Activated naive CD4-positive, alpha-beta T cell treated with anti-CD3 and anti-CD28 coated beads, Interleukin-2, amount 50 U/mL, for 24 hours (primary cell): ENCODE data around the gene RASEF.

Source experiments
- H3K27ac Mint-ChIP-seq: one replicate; pipeline ENCODE4 v1.8.0; 2021; ENCODE audit warnings: mild to moderate bottlenecking, mixed read lengths
- H3K27me3 Mint-ChIP-seq: one replicate; pipeline ENCODE4 v1.8.0; 2021; ENCODE audit warnings: mixed read lengths
- H3K36me3 Mint-ChIP-seq: one replicate; pipeline ENCODE4 v1.8.0; 2021; ENCODE audit warnings: mixed read lengths
- H3K4me1 Mint-ChIP-seq: one replicate; pipeline ENCODE4 v1.8.0; 2021; ENCODE audit warnings: mixed read lengths
- H3K4me3 Mint-ChIP-seq: one replicate; pipeline ENCODE4 v1.8.0; 2021; ENCODE audit warnings: mild to moderate bottlenecking, mixed read lengths
- H3K9me3 Mint-ChIP-seq: one replicate; pipeline ENCODE4 v1.8.0; 2021; ENCODE audit warnings: mixed read lengths

Gene RASEF

DNA sequence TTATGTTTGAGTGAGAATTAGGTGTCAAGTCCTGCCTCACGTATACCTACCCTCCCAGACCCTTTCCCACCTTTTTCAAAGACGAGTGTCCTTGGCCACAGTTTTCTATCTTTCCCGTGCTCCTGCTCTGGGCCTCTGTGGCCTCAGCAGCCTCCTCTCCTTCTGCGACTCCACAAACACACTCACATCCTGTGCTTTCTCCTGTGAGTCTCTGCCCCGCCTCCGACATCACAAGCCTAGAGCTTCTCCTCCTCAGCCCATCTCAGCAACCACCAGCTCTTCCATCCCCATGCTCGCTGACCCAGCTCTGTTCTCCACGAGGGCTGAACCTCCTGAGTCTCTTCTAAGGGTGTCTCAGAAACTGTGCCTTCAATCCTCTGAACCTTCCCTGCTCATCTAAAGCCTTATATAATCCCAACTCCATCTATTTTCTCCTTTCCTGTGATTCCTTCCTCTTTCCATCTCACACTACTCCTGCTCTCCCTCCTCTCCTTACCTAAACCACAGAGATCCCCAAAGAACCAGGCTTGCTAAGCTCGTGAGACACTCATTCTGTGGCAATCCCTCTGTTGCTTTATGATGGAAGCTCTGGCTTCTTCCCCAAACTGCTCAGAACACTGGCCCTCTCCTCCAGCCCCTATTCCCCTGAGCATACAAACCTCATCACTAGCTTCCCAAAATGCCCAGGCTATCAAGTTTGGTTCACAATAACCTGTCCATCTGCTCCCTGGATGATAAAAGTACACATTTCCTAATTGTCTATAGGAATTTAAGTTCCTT lies 55.2 kb downstream of the RASEF start:
- Mint-ChIP-seq H3K27me3 (peaks cover 3% of the 10 kb centered on the region), H3K27ac (no peak overlapping the region), H3K4me3 (no peak overlapping the region), H3K4me1 (peaks cover 5% of the 10 kb centered on the region), H3K36me3 (no peaks in the 10 kb centered on the region), H3K9me3 (no peaks in the 10 kb centered on the region)

- peaks cover 3% of the 10 kb centered on the region for H3K27me3 Mint-ChIP-seq
- H3K4me1 Mint-ChIP-seq: no peaks in the 10 kb centered on the region
- H3K27ac Mint-ChIP-seq: no peak overlapping the region
- H3K36me3 Mint-ChIP-seq: no peaks in the 10 kb centered on the region
- no peak overlapping the region for H3K4me3 Mint-ChIP-seq
- no peaks in the 10 kb centered on the region for H3K9me3 Mint-ChIP-seq
These were observed 56.6 kb downstream of the RASEF start for GRCh38 chr9:83006378-83006777.

- Mint-ChIP-seq H3K27me3 (peaks cover 3% of the 10 kb centered on the region), H3K27ac (no peak overlapping the region), H3K4me1 (no peaks in the 10 kb centered on the region), H3K36me3 (no peaks in the 10 kb centered on the region), H3K9me3 (no peaks in the 10 kb centered on the region), H3K4me3 (no peak overlapping the region)
These were observed 57.0 kb downstream of the RASEF start for GRCh38 chr9:83005963-83006362.

DNA sequence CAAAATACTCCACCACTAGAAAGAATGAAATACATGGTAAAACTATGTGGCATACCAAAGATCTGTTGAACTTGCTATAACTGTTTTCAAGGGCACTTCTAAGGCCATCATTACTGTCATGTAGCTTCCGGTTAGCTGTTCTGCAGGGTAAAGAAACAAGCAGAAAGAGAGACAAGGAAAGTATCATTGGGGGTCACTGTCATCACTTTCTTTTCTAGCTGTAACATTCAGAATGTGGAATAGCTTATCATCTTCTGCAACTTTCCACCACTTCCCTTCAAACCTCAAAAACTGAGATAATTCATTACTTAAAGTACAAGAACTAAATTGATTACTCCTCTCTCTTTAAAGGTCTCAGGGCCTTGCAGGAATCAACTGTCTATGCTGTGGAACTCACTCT lies 57.6 kb downstream of the RASEF start:
- H3K27ac Mint-ChIP-seq: no peak overlapping the region
- H3K9me3 Mint-ChIP-seq: no peaks in the 10 kb centered on the region

GRCh38 chr9:83002329-83002728 lies 60.6 kb downstream of the RASEF start:
- Mint-ChIP-seq H3K27ac (no peak overlapping the region), H3K27me3 (peaks cover 2% of the 10 kb centered on the region), H3K4me1 (no peaks in the 10 kb centered on the region), H3K9me3 (no peaks in the 10 kb centered on the region), H3K36me3 (no peaks in the 10 kb centered on the region), H3K4me3 (no peak overlapping the region)

More for the DNA sequence above, 57.6 kb downstream of the RASEF start:
- H3K36me3 Mint-ChIP-seq: no peaks in the 10 kb centered on the region
- H3K27me3 Mint-ChIP-seq: peaks cover 3% of the 10 kb centered on the region
- no peak overlapping the region for H3K4me3 Mint-ChIP-seq
- no peaks in the 10 kb centered on the region for H3K4me1 Mint-ChIP-seq

DNA sequence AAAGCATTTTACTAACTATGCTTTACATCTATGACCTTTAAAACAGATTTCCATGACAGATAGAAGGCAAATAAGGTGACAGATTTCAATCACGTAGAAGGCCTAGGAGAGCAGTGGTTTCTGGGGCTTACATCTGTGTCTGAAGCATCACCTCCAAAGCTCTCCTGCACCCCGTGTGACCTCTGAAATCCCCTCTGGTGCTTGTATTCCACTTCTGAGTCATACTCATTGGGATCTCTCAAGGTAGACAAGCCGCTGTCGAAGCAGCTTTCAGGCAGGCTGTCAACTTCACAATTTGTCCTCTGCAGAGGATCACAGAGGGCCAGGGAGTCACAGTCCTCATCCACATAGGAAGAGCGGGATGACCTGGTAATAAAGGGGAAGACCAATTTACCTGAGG lies 62.2 kb downstream of the RASEF start:
- H3K36me3 Mint-ChIP-seq: no peaks in the 10 kb centered on the region
- no peaks in the 10 kb centered on the region for H3K27me3 Mint-ChIP-seq
- H3K4me3 Mint-ChIP-seq: no peak overlapping the region
- no peak overlapping the region for H3K27ac Mint-ChIP-seq
- H3K4me1 Mint-ChIP-seq: no peaks in the 10 kb centered on the region
- no peaks in the 10 kb centered on the region for H3K9me3 Mint-ChIP-seq

DNA sequence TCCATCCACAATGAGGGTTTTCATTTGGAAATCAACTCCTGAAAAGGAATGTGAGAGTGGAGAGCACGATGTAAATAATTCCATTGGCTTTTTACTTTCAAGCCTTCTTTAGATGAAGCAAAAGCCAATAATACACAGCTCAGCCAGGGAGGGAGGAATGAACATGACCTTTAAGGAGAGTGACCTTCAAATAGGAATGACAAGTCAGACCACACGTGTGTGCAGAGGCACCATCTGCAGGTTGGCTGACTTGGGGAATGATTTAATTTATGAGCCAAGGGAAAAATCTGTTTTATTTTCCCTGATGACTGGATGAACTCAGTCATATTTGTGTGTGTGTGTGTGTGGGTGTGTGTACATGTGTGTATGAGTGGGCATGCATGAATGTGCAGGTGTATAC lies 64.5 kb downstream of the RASEF start:
- Mint-ChIP-seq H3K27ac (no peak overlapping the region), H3K27me3 (no peaks in the 10 kb centered on the region), H3K9me3 (no peaks in the 10 kb centered on the region), H3K4me3 (no peak overlapping the region), H3K4me1 (no peaks in the 10 kb centered on the region), H3K36me3 (no peaks in the 10 kb centered on the region)

GRCh38 chr9:82997476-82998140 lies 65.3 kb downstream of the RASEF start:
- no peaks in the 10 kb centered on the region for H3K36me3 Mint-ChIP-seq
- no peaks in the 10 kb centered on the region for H3K4me1 Mint-ChIP-seq
- H3K4me3 Mint-ChIP-seq: no peak overlapping the region
- H3K9me3 Mint-ChIP-seq: no peaks in the 10 kb centered on the region
- no peak overlapping the region for H3K27ac Mint-ChIP-seq
- no peaks in the 10 kb centered on the region for H3K27me3 Mint-ChIP-seq

DNA sequence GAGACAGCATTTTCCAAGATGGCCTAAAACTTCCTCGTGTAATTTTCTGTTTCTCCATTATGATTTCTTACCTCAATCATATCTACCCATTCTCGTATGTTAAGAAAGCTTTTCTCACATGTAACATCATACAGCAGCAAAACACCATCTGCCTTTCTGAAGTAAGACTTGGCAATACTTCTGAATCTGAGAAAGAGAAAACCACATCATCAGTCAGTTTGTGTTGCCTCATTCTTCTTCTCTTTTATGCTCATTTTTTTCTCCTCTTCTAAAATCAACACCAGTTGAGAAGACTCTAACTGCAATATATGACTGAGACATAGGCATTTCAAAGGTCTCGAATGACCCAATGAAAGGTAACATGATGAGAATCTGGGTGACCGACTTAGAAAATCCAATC lies 66.0 kb downstream of the RASEF start:
- H3K4me3 Mint-ChIP-seq: no peak overlapping the region
- H3K9me3 Mint-ChIP-seq: no peaks in the 10 kb centered on the region
- H3K27me3 Mint-ChIP-seq: no peaks in the 10 kb centered on the region

DNA sequence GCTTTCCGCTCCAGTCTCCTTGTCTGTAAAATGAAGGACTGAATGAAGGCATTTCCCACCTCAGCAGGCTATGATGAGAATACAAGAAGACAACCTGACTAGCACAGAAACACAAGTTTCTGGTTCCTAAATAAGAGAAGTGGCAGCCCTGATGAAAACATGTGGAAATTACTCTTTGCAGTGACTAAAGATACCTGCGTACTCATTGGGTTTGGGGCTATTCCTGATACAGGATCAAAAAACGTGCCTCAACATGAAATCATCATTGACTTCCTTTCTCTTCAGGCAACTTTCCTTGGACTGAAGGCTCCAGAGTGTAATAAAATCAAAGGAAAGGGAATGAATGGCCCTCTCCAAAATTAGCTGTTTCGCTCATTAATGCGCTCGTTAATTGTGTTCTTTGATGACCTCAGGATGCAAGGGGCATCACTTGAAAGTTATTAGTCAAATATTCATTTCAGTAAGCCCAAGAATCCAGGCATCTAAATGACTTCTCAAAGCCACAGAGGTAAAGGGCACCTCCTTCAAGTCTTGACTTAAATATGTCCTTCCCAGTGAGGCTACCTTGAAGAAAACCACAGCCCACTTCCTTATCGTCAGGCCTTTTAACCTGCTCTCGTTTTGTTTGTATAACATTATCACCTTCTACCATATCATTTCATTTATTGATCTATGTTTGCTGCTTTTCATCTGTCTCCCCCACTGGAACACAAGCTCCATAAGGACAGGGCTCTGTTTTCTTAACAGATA lies 68.9 kb downstream of the RASEF start:
- Mint-ChIP-seq H3K4me1 (no peaks in the 10 kb centered on the region), H3K4me3 (no peak overlapping the region), H3K27ac (no peak overlapping the region), H3K36me3 (no peaks in the 10 kb centered on the region), H3K27me3 (no peaks in the 10 kb centered on the region), H3K9me3 (no peaks in the 10 kb centered on the region)

More for the DNA sequence above, 66.0 kb downstream of the RASEF start:
- H3K4me1 Mint-ChIP-seq: no peaks in the 10 kb centered on the region
- no peaks in the 10 kb centered on the region for H3K36me3 Mint-ChIP-seq
- no peak overlapping the region for H3K27ac Mint-ChIP-seq

- Mint-ChIP-seq H3K36me3 (no peaks in the 10 kb centered on the region), H3K27me3 (no peaks in the 10 kb centered on the region), H3K27ac (no peak overlapping the region), H3K4me1 (no peaks in the 10 kb centered on the region), H3K9me3 (no peaks in the 10 kb centered on the region), H3K4me3 (no peak overlapping the region)
These were observed 71.3 kb downstream of the RASEF start for GRCh38 chr9:82991671-82992070.

GRCh38 chr9:82989929-82990328 lies 73.0 kb downstream of the RASEF start:
- H3K9me3 Mint-ChIP-seq: no peaks in the 10 kb centered on the region
- H3K27ac Mint-ChIP-seq: no peak overlapping the region

DNA sequence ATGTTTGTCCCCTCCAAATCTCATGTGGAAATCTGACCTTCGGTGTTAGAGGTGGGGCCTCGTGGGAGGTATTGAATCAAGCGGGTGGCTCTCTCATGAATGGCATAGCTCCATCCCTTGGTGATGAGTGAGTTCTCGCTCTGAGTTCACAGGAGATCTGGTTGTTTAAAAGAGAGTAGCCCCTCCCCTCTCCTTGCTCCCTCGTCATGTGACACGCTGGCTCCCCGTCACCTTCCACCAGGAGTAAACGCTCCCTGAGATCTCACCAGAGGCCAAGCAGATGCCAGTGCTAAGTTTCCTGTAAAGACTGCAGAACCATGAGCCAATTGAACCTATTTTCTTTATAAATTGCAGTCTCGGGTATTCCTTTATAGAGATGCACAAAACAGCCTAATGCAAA lies 74.5 kb downstream of the RASEF start:
- Mint-ChIP-seq H3K4me1 (no peaks in the 10 kb centered on the region), H3K27me3 (no peaks in the 10 kb centered on the region), H3K27ac (no peak overlapping the region), H3K36me3 (no peaks in the 10 kb centered on the region), H3K9me3 (no peaks in the 10 kb centered on the region), H3K4me3 (no peak overlapping the region)

More at GRCh38 chr9:82989929-82990328, 73.0 kb downstream of the RASEF start:
- Mint-ChIP-seq H3K36me3 (no peaks in the 10 kb centered on the region), H3K4me3 (no peak overlapping the region), H3K4me1 (no peaks in the 10 kb centered on the region), H3K27me3 (no peaks in the 10 kb centered on the region)

- Mint-ChIP-seq H3K27ac (no peak overlapping the region), H3K27me3 (no peaks in the 10 kb centered on the region), H3K4me1 (no peaks in the 10 kb centered on the region), H3K9me3 (no peaks in the 10 kb centered on the region), H3K4me3 (no peak overlapping the region), H3K36me3 (no peaks in the 10 kb centered on the region)
These were observed 75.4 kb downstream of the RASEF start for GRCh38 chr9:82987370-82988189.

DNA sequence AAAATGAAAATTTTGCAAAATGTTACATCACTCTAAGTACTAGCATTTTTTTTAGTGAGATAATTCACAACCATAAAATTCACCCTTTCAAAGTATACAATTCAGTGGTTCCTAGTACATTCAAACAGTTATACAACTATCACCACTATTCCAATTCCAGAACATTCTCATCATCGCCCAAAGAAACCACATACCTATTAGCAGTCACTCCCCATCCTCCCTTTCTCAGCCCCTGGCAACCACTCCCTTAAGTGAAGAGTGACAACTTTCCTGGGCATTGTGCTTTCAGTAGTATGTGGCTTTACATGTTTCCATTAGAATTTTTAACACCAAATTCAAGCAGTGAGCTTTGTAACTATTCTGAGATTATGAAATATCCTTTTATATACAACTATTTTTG lies 81.4 kb downstream of the RASEF start:
- H3K4me3 Mint-ChIP-seq: no peak overlapping the region
- H3K36me3 Mint-ChIP-seq: no peaks in the 10 kb centered on the region
- no peak overlapping the region for H3K27ac Mint-ChIP-seq
- no peaks in the 10 kb centered on the region for H3K4me1 Mint-ChIP-seq
- H3K27me3 Mint-ChIP-seq: no peaks in the 10 kb centered on the region
- no peaks in the 10 kb centered on the region for H3K9me3 Mint-ChIP-seq
